Stimulated activated naive CD8-positive, alpha-beta T cell treated with anti-CD3 and anti-CD28 coated beads, Interleukin-15, Interleukin-2, amounts not matched to agents 100 U/mL and 50 U/mL, for 24 hours (primary cell): ENCODE results near the gene SNX25.
"Not testable (repeated sequence)": the region's sequence is repeated elsewhere in the genome, so short reads cannot be mapped to it uniquely, and the experiment has no call there.

ENCODE experiments used
- ATAC-seq: fragments of 150-1000 bp; cut with Tn5 transposase; one replicate; pipeline ENCODE4 v1.10.0; 2021
- DNase-seq: peaks from one replicate; pipeline ENCODE4 v3.0.0; 2021

The SNX25 gene

DNA sequence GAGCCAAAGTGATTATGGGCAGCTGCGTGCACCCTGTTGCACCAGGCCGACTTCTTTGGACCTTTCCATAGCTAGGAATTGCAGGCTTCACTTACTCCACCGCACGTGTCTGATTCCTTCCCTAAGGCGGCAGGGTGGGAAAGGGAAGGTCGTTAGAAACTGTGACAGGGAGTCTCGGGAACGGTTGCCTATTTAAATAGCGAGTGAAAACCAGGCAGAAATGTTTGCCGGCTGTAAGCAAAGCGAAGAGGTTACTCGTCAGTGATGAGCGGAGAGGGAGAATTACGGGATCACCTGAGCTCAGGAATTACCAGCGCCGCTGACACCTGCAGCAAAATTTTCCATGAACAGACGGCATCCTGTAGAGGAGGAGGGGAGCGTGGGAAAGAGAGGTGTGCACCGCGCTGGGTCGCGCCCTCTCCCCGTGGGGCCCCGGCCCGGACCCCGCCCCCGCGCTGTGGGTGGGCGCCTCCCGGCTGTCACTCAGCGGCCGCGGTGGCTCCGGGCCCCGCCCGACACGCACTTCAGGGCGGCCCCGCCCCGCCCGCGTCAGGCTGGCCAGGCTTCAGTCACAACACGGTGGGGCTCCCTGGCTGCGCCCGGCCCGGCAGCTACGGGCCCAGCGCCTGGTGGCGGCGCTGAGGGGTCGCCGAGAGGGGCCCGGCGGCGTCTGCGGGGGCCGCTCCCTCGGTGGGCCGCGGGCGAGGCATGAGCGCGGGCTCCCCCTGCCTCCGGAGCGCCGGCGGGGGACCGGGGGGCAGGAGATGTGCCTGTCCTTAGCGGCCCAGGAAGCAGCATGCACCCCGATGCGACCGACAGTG, at the start of gene SNX25:
Gene SNX25, plus strand, starts transcription at position 568 of the 821 bp plus-strand sequence. Its CDS starts 229 bp downstream, at position 797.
- DNase-seq (peak; percentile 90), ATAC-seq (peak; percentile 97)

GRCh38 chr4:185165605-185166063, 43.8 kb upstream of the SNX25 start:
- no peak for DNase-seq
- peak; percentile 91 for ATAC-seq

- ATAC-seq (no peak), DNase-seq (no peak)
Measured at GRCh38 chr4:185167234-185167633, 42.2 kb upstream of the SNX25 start.

DNA sequence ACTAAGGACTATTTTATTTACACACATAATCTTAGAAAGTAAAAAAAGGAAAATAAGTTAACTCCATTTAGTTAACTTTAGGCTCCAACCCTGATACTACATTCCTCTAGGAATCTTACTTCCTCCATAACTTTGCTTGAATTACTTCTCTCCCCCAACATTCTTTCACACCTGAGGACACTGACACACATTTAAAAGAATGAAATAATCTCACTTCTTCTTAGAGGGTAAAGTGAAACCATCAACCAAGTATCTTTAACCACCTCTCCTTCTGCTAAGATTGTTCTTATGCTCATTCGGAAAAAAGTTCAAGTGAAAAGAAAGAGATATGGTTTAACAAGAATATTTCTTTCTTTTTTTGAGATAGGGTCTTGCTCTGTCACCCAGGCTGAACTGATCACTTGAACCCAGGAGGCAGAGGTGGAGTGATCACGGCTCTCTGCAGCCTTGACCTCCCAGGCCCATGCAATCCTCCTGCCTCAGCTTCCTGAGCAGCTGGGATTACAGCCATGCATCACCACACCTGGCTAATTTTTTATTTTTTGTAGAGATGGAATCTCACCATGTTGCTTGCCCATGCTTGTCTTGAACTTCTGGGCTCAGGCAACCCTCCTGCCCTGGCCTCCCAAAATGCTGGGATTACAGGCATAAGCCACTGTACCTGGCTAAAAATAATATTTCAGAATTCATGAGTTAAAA, 37.9 kb upstream of the SNX25 start:
- ATAC-seq (no peak), DNase-seq (no peak)

DNA sequence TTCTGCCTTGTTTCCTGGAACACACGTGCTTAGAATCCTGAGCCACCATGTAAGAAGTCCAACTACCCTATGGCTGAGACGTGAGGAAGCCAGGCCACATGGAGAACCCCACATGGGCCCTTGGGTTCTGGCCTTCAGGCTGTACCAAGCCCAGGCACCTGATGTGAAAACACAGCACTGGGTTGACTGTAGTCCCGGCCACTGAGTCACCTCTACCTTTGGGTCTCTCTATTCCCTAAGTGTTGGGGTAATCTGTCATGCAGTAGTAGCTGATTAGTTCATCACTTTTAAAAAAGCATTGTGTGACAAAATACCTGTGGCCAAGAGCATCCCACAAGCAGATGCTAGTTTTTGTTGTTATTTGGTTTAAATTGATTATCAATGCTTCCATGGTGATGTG, 29.9 kb upstream of the SNX25 start:
- DNase-seq = no peak
- peak; percentile 68 for ATAC-seq

DNA sequence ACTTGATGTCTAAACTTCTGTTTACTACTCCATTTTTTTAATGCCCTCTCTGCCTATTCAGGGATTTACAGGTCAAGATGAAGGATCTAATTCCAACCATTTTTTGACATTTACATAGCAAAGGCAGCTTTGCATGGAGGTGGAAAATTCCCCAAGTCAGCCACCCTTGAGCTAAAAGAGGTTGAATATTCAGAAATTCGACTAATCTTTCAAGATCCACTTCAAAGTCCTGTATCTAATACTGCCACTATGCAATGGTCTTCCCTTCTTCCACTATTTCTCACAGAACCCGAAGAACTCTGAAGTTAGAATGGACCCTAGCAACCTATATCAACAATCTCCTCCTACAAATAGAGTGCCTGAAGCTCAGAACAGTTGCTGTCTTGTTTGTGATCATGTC, 27.2 kb upstream of the SNX25 start:
- ATAC-seq (no peak), DNase-seq (no peak)

- ATAC-seq (peak; percentile 57), DNase-seq (peak; percentile 77)
Measured at GRCh38 chr4:185183622-185184281, 25.6 kb upstream of the SNX25 start.

DNA sequence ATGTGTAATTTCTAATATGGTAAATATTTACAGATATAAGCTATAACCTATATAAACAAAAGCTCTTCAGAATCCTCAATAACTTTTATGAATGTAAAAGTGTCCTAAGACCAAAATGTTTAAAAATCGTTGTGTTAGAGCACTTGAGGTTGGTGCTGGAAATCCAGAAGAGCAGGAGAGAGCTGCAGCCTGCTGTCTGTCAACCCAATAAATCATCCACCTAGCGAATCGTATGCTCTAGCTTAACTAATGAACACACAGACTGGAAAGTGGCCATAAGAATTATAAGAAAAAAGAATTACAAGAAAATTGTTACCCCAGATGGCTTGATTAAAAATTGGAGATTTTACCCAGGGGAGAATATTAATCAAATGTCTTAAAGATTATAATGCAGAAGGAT, 22.6 kb upstream of the SNX25 start:
- ATAC-seq = no peak
- DNase-seq = no peak

- ATAC-seq (no peak), DNase-seq (no peak)
Measured at GRCh38 chr4:185189606-185190305, 19.6 kb upstream of the SNX25 start.

- ATAC-seq = no peak
- DNase-seq = no peak
Measured at GRCh38 chr4:185190306-185190856, 19.0 kb upstream of the SNX25 start.

GRCh38 chr4:185192059-185192458, 17.3 kb upstream of the SNX25 start:
- ATAC-seq (no peak), DNase-seq (no peak)

- no peak for ATAC-seq
- DNase-seq = no peak
Measured at GRCh38 chr4:185194924-185195888, 14.2 kb upstream of the SNX25 start.

DNA sequence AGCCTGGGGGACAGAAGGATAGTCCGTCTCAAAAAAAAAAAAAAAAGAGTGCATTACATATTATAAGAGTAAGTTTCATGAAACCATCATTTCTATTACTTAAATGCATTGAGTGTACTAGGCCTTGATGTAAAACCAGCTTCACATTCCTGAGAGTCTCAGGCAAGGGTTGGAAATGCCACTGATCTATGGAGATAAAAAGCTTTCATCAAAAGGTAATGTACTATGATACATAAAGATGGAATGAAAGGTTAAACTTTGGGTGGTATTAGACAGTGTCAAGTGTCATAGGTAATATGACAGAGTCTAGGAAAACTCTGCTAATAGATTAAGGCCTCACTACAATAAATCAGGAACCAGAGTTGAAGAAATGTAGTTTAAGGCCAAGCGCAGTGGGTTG, 13.0 kb upstream of the SNX25 start:
- ATAC-seq = no peak
- no peak for DNase-seq

GRCh38 chr4:185198189-185198588, 11.2 kb upstream of the SNX25 start:
- ATAC-seq, DNase-seq: not testable (repeated sequence)

GRCh38 chr4:185201977-185202962, 7.1 kb upstream of the SNX25 start:
- peak; percentile 27 for DNase-seq
- no peak for ATAC-seq

- DNase-seq = no peak
- no peak for ATAC-seq
Measured at GRCh38 chr4:185202984-185203485, 6.4 kb upstream of the SNX25 start.

DNA sequence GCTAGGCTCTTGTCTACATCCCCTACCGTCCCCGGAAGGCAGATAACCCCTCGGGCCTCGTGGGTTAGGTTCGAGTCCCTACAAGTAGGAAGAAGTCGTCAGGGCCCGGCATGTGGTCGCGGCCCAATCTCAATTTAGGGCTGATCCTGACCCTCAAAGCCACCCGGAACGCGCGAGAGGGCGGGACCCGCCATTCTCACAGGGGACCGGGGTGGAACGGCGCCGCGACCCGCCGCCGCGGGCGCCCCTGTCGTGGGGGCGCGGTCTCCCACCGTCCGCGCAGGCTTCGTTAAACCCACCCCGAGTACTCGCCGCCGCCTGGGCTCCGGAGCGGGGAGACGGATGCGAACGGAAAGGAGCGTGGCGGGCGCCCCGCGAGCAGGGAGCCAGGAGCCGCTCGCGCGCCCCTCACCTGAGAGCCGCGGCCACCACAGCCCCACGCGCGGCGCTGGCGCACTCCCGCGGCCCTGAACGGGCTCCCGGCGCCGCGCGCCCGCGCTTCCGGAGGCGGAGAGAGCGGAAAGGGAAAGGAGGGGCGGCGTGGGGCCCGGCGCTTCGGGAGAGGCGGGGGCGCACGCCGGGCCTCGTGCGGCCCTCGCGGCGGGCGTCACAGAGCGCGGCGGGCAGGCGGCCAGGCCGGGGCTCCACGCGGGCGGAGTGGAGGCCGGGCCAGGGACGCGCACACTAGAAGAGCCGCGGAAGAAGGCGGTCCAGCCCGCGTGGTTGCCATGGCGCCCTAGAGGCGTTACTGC, 5.7 kb upstream of the SNX25 start, which contains the start of gene CFAP97:
Gene CFAP97, minus strand, starts transcription at position 515 of the 752 bp plus-strand sequence. CDS start 12,804 bp downstream, outside the sequence.
- ATAC-seq (peak; percentile 87), DNase-seq (peak; percentile 80)

DNA sequence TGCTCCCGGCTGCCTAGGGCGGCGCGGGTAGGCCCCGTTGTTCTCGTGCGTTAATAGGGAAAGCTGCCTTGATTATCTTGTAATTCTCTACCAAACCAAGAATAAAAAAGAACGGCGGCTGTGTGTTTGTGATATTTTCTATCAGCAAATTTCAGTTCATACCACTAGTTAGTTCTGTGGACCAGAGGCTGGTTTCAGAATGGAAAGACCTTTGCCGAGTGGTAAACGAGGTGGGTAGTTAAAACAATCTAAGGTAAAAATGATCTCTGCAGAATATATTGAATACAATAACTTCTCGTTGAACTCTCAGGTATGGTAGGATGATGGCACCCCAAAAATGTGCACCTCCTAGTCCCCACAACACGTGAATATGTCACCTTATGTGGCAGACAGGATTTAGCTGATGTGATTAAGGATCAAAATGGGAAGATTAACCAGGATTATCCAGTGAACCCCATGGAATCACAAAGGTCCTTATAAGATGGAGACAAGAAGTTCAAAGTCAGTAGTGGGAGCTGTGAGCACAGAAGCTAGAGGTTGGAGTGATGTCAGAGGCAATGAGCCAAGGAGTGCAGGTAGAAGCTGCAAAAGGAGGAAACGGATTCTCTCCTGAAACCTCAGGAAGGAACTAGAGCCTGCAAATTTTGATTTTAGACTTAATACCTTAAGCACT, 5.0 kb upstream of the SNX25 start:
- no peak for ATAC-seq
- DNase-seq = no peak
